HCT116 (cell line): ENCODE data around the gene HOMER3.

Experiments
- ATF3 ChIP-seq: IDR thresholded peaks from 2 replicates; pipeline ENCODE4 v1.6.1; 2012
- CBX3 ChIP-seq: IDR thresholded peaks from 2 replicates; pipeline ENCODE4 v1.6.1; 2012; ENCODE audit warnings: low read depth
- CTCF ChIP-seq, 3 experiments: fragments of 200-600 bp in 1 of 3; sonication (generic) in 1 of 3; IDR thresholded peaks in 2 of 3; conservative IDR thresholded peaks in 1 of 3; 2 replicates each; pipeline ENCODE4 v1.5.1; 2012 to 2017; ENCODE audit warnings: low read depth in 2 of 3, low read length in 2 of 3, antibody characterized with exemption in 1 of 3, borderline replicate concordance in 1 of 3, control low read depth in 1 of 3, mild to moderate bottlenecking in 1 of 3, mixed read lengths in 1 of 3, mixed run types in 1 of 3, moderate library complexity in 1 of 3; ENCODE audit not compliant: insufficient read depth in 1 of 3
- EZH2 ChIP-seq: fragments of 200-600 bp; sonication (generic); IDR thresholded peaks from 2 replicates; pipeline ENCODE4 v1.6.1; 2017; ENCODE audit warnings: antibody characterized with exemption, mixed run types
- EZH2phosphoT487 ChIP-seq: fragments of 200-600 bp; IDR thresholded peaks from 2 replicates; pipeline ENCODE4 v1.6.1; 2018; ENCODE audit warnings: antibody characterized with exemption, borderline replicate concordance
- MAX ChIP-seq: IDR thresholded peaks from 2 replicates; pipeline ENCODE4 v1.6.1; 2012
- POLR2AphosphoS5 ChIP-seq: IDR thresholded peaks from 2 replicates; pipeline ENCODE4 v1.6.1; 2011; ENCODE audit warnings: mild to moderate bottlenecking, low read depth, low read length, moderate library complexity
- SIN3A ChIP-seq: IDR thresholded peaks from 2 replicates; pipeline ENCODE4 v1.6.1; 2012; ENCODE audit warnings: low read depth
- ZBTB33 ChIP-seq: IDR thresholded peaks from 2 replicates; pipeline ENCODE4 v1.6.1; 2011; ENCODE audit warnings: mild to moderate bottlenecking, low read length, moderate library complexity; ENCODE audit not compliant: insufficient replicate concordance; ENCODE audit errors: extremely low read depth

GRCh38 chr19:18889949-18890745, 50.9 kb downstream of the HOMER3 start:
- no peak for TF ChIP-seq POLR2AphosphoS5
- TF ChIP-seq MAX: no peak
- TF ChIP-seq SIN3A: no peak
- TF ChIP-seq CTCF (IDR thresholded peaks at IDR 0.05 in 2 of 3, conservative IDR thresholded peaks at IDR 0.05 in 1 of 3; ENCODE audit: borderline replicate concordance in 1 of 3, insufficient read depth in 1 of 3, low read depth in 2 of 3, low read length in 2 of 3): no peak
- no peak for TF ChIP-seq EZH2
- TF ChIP-seq EZH2phosphoT487: no peak
- TF ChIP-seq CBX3: no peak
- TF ChIP-seq ZBTB33: no peak
- no peak for TF ChIP-seq ATF3
